ENCODE data around the gene ZNF862.

- TF ChIP-seq, protein P1, sequence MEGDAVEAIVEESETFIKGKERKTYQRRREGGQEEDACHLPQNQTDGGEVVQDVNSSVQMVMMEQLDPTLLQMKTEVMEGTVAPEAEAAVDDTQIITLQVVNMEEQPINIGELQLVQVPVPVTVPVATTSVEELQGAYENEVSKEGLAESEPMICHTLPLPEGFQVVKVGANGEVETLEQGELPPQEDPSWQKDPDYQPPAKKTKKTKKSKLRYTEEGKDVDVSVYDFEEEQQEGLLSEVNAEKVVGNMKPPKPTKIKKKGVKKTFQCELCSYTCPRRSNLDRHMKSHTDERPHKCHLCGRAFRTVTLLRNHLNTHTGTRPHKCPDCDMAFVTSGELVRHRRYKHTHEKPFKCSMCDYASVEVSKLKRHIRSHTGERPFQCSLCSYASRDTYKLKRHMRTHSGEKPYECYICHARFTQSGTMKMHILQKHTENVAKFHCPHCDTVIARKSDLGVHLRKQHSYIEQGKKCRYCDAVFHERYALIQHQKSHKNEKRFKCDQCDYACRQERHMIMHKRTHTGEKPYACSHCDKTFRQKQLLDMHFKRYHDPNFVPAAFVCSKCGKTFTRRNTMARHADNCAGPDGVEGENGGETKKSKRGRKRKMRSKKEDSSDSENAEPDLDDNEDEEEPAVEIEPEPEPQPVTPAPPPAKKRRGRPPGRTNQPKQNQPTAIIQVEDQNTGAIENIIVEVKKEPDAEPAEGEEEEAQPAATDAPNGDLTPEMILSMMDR (conservative IDR thresholded peaks at IDR 0.05), result no peak
- TF ChIP-seq EZH2 (IDR thresholded peaks at IDR 0.05; ENCODE audit: low read depth), result no peak
Observed at GRCh38 chr7:149886018-149886415, 47.8 kb downstream of the ZNF862 start.
